ENCODE measurements around the gene TTLL1.

GRCh38 chr22:43128928-43129424 is 39.8 kb upstream of the TTLL1 start:
- no peak for TF ChIP-seq CTCF (IDR thresholded peaks at IDR 0.05 in 2 of 3, conservative IDR thresholded peaks at IDR 0.05 in 1 of 3; ENCODE audit: borderline replicate concordance in 1 of 3, insufficient read depth in 1 of 3, low read depth in 2 of 3, low read length in 2 of 3)
- TF ChIP-seq EZH2 (IDR thresholded peaks at IDR 0.05), result no peak
- TF ChIP-seq, protein P1, sequence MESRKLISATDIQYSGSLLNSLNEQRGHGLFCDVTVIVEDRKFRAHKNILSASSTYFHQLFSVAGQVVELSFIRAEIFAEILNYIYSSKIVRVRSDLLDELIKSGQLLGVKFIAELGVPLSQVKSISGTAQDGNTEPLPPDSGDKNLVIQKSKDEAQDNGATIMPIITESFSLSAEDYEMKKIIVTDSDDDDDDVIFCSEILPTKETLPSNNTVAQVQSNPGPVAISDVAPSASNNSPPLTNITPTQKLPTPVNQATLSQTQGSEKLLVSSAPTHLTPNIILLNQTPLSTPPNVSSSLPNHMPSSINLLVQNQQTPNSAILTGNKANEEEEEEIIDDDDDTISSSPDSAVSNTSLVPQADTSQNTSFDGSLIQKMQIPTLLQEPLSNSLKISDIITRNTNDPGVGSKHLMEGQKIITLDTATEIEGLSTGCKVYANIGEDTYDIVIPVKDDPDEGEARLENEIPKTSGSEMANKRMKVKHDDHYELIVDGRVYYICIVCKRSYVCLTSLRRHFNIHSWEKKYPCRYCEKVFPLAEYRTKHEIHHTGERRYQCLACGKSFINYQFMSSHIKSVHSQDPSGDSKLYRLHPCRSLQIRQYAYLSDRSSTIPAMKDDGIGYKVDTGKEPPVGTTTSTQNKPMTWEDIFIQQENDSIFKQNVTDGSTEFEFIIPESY (IDR thresholded peaks at IDR 0.05; ENCODE audit: extremely low read depth, insufficient replicate concordance, low read length), result no peak
- TF ChIP-seq POLR2A (IDR thresholded peaks at IDR 0.05; ENCODE audit: borderline replicate concordance, extremely low read depth, insufficient read depth, insufficient read length), result no peak
- no peak for TF ChIP-seq SRF (IDR thresholded peaks at IDR 0.05; ENCODE audit: low read depth)
- no peak for TF ChIP-seq REST (IDR thresholded peaks at IDR 0.05; ENCODE audit: low read depth)
- TF ChIP-seq RAD21 (IDR thresholded peaks at IDR 0.05; ENCODE audit: low read depth), result no peak
